HEK293 (cell line): ENCODE measurements around the gene E4F1.

Experiments used
- CTCF ChIA-PET: fragments of 350-600 bp; formaldehyde crosslinking; extraction: SDS; loops from one replicate; lab custom pipeline; 2021; ENCODE audit warnings: antibody characterized with exemption; lab: Yijun Ruan, JAX
- POLR2A ChIA-PET: fragments of 300-600 bp; formaldehyde crosslinking; extraction: SDS; loops from one replicate; lab custom pipeline; 2020; ENCODE audit warnings: antibody characterized with exemption, inconsistent platforms; lab: Yijun Ruan, JAX
- H3K27ac ChIP-seq: fragments of 200-500 bp; sonication (Bioruptor generic); 2 replicates; pipeline ENCODE4 v1.5.1; 2014; ENCODE audit warnings: low read depth, low read length, control low read depth, inconsistent platforms; ENCODE audit errors: extremely low read depth
- H3K36me3 ChIP-seq, 2 experiments: fragments of 200-500 bp in 1 of 2; sonication (Bioruptor generic) in 1 of 2; 1 replicate in 1 of 2; 2 replicates in 1 of 2; pipeline ENCODE4 v1.5.1; 2014 to 2017; ENCODE audit warnings: inconsistent platforms in 2 of 2, low read length in 2 of 2; ENCODE audit not compliant: control insufficient read depth in 2 of 2, insufficient read depth in 1 of 2
- H3K4me1 ChIP-seq: fragments of 200-500 bp; sonication (Bioruptor generic); 2 replicates; pipeline ENCODE4 v1.5.1; 2014; ENCODE audit warnings: mild to moderate bottlenecking, low read length, inconsistent platforms; ENCODE audit not compliant: control insufficient read depth, insufficient read depth
- H3K4me3 ChIP-seq: 2 replicates; pipeline ENCODE4 v1.5.1; 2011; ENCODE audit warnings: low read depth, mild to moderate bottlenecking, control low read depth, low read length, moderate library complexity
- H3K9me3 ChIP-seq: fragments of 200-500 bp; sonication (Bioruptor generic); 2 replicates; pipeline ENCODE4 v1.5.1; 2014; ENCODE audit warnings: low read depth, low read length, inconsistent platforms; ENCODE audit not compliant: control insufficient read depth, insufficient read depth
- HOXC10 ChIP-seq: sonication (generic); formaldehyde crosslinking; IDR thresholded peaks from 2 replicates; pipeline ENCODE4 v1.8.1; 2023; ENCODE audit warnings: mild to moderate bottlenecking, missing genetic modification reagents
- KLF1 ChIP-seq: fragments of 450-650 bp; formaldehyde crosslinking; IDR thresholded peaks from 2 replicates; pipeline ENCODE4 v1.5.1; 2016; ENCODE audit warnings: missing biosample characterization, missing genetic modification characterization
- KLF10 ChIP-seq: fragments of 450-650 bp; IDR thresholded peaks from 2 replicates; pipeline ENCODE4 v1.5.1; 2018; ENCODE audit warnings: missing biosample characterization, mild to moderate bottlenecking, missing genetic modification characterization
- KLF7 ChIP-seq: fragments of 450-650 bp; formaldehyde crosslinking; IDR thresholded peaks from 2 replicates; pipeline ENCODE4 v1.5.1; 2016; ENCODE audit warnings: missing biosample characterization, missing genetic modification characterization, borderline replicate concordance
- KLF8 ChIP-seq: fragments of 450-650 bp; formaldehyde crosslinking; IDR thresholded peaks from 2 replicates; pipeline ENCODE4 v1.5.1; 2016; ENCODE audit warnings: missing biosample characterization, missing genetic modification characterization
- KLF9 ChIP-seq: fragments of 450-650 bp; formaldehyde crosslinking; IDR thresholded peaks from 2 replicates; pipeline ENCODE4 v1.5.1; 2016; ENCODE audit warnings: missing biosample characterization, missing genetic modification characterization, low read depth
- PRDM10 ChIP-seq: fragments of 450-650 bp; formaldehyde crosslinking; IDR thresholded peaks from 2 replicates; pipeline ENCODE4 v1.5.1; 2016; ENCODE audit warnings: missing biosample characterization, missing genetic modification characterization
- SP3 ChIP-seq: fragments of 450-650 bp; formaldehyde crosslinking; IDR thresholded peaks from 2 replicates; pipeline ENCODE4 v1.5.1; 2016; ENCODE audit warnings: missing biosample characterization, missing genetic modification characterization
- ZBTB48 ChIP-seq: fragments of 450-650 bp; formaldehyde crosslinking; IDR thresholded peaks from 2 replicates; pipeline ENCODE4 v1.5.1; 2016; ENCODE audit warnings: missing biosample characterization, missing genetic modification characterization
- ZBTB8A ChIP-seq: fragments of 450-650 bp; formaldehyde crosslinking; IDR thresholded peaks from 2 replicates; pipeline ENCODE4 v1.5.1; 2016; ENCODE audit warnings: missing biosample characterization, missing genetic modification characterization
- ZNF391 ChIP-seq: fragments of 450-650 bp; formaldehyde crosslinking; IDR thresholded peaks from 2 replicates; pipeline ENCODE4 v1.5.1; 2016; ENCODE audit warnings: low read depth, missing biosample characterization, missing genetic modification characterization, borderline replicate concordance
- ZNF398 ChIP-seq: fragments of 450-650 bp; formaldehyde crosslinking; IDR thresholded peaks from 2 replicates; pipeline ENCODE4 v1.5.1; 2017; ENCODE audit warnings: missing biosample characterization, missing genetic modification characterization
- ZNF416 ChIP-seq: fragments of 450-650 bp; formaldehyde crosslinking; IDR thresholded peaks from 2 replicates; pipeline ENCODE4 v1.5.1; 2016; ENCODE audit warnings: missing biosample characterization, missing genetic modification characterization
- ZNF529 ChIP-seq: fragments of 450-650 bp; formaldehyde crosslinking; IDR thresholded peaks from 2 replicates; pipeline ENCODE4 v1.5.1; 2017; ENCODE audit warnings: missing genetic modification characterization, missing biosample characterization; ENCODE audit not compliant: insufficient replicate concordance
- ZNF624 ChIP-seq: fragments of 450-650 bp; formaldehyde crosslinking; IDR thresholded peaks from 2 replicates; pipeline ENCODE4 v1.5.1; 2017; ENCODE audit warnings: missing biosample characterization, missing genetic modification characterization
- ZNF645 ChIP-seq: fragments of 450-650 bp; formaldehyde crosslinking; IDR thresholded peaks from 2 replicates; pipeline ENCODE4; 2016; ENCODE audit warnings: missing biosample characterization, missing genetic modification characterization
- ZNF776 ChIP-seq: fragments of 450-650 bp; formaldehyde crosslinking; IDR thresholded peaks from 2 replicates; pipeline ENCODE4 v1.5.0; 2017; ENCODE audit warnings: missing biosample characterization, missing genetic modification characterization, borderline replicate concordance
- ZNF785 ChIP-seq: fragments of 450-650 bp; formaldehyde crosslinking; IDR thresholded peaks from 2 replicates; pipeline ENCODE4 v1.5.1; 2016; ENCODE audit warnings: missing biosample characterization, missing genetic modification characterization
- ZXDB ChIP-seq: fragments of 450-650 bp; formaldehyde crosslinking; IDR thresholded peaks from 2 replicates; pipeline ENCODE4 v1.5.1; 2016; ENCODE audit warnings: missing biosample characterization, missing genetic modification characterization

The E4F1 gene

GRCh38 chr16:2178321-2179106 is 44.9 kb upstream of the E4F1 start:
- CTCF ChIA-PET = no interaction called here

GRCh38 chr16:2179107-2179501 is 44.3 kb upstream of the E4F1 start:
- Histone ChIP-seq H3K9me3 (no peaks in the 10 kb centered on the region), H3K4me3 (no peak overlapping the region), H3K36me3 (peaks cover 0 to 48% of the 10 kb centered on the region in 2 experiments; a peak in 1 of 3 replicates), H3K4me1 (no peaks in the 10 kb centered on the region), H3K27ac (no peak overlapping the region)
- CTCF ChIA-PET = no interaction called here
- TF ChIP-seq ZNF776 (no peak), ZNF391 (tag by site-specific recombination) (no peak), ZBTB48 (tag by site-specific recombination) (no peak), HOXC10 (CRISPR knock-in tag) (no peak), ZNF785 (no peak), ZNF624 (tag by site-specific recombination) (no peak), ZNF416 (tag by site-specific recombination) (no peak), ZXDB (tag by site-specific recombination) (no peak), ZNF529 (tag by site-specific recombination) (no peak), KLF7 (tag by site-specific recombination) (no peak)
- POLR2A ChIA-PET = no interaction called here

More at GRCh38 chr16:2178321-2179106, 44.9 kb upstream of the E4F1 start:
- Histone ChIP-seq H3K4me1 (no peaks in the 10 kb centered on the region), H3K27ac (no peak overlapping the region), H3K9me3 (no peaks in the 10 kb centered on the region)
- no peak for TF ChIP-seq ZBTB8A (tag by site-specific recombination)
- TF ChIP-seq KLF9 = peak; percentile 95
- no peak for TF ChIP-seq ZNF645 (tag by site-specific recombination)
- no peak for TF ChIP-seq PRDM10 (tag by site-specific recombination)
- peak; percentile 97 for TF ChIP-seq KLF8 (tag by site-specific recombination)
- peak; percentile 89 for TF ChIP-seq KLF10
- TF ChIP-seq KLF1 (tag by site-specific recombination) = peak; percentile 36; the same call in 1 of the 2 replicates
- no peak for TF ChIP-seq ZNF398 (tag by site-specific recombination)
- TF ChIP-seq SP3 (tag by site-specific recombination) = 0 out of 2 replicates have a peak, but pooled peaks have one; percentile 26
- TF ChIP-seq, all 188 proteins: peak for 5
- no peak overlapping the region for H3K4me3 ChIP-seq
- H3K36me3 ChIP-seq = peaks cover 0 to 50% of the 10 kb centered on the region in 2 experiments; a peak in 1 of 3 replicates
- POLR2A ChIA-PET = no interaction called here
